MM.1S (cell line): ENCODE measurements around the gene CUL2.

Source experiments
- DNase-seq: peaks from one replicate; pipeline ENCODE4 v3.0.0-alpha.2; 2015
- H2AFZ ChIP-seq: fragments of 300-600 bp; sonication (generic); 2 replicates; pipeline ENCODE4 v1.6.0; 2016; ENCODE audit warnings: antibody characterized with exemption, low read length
- H3F3A ChIP-seq: fragments of 300-600 bp; sonication (generic); 2 replicates; pipeline ENCODE4 v1.6.1; 2016; ENCODE audit warnings: mild to moderate bottlenecking, antibody characterized with exemption, low read length, moderate library complexity, mixed read lengths; ENCODE audit not compliant: insufficient read depth
- H3K27ac ChIP-seq: fragments of 300-600 bp; sonication (generic); 2 replicates; pipeline ENCODE4 v1.5.1; 2016; ENCODE audit warnings: mild to moderate bottlenecking, low read length
- H3K27me3 ChIP-seq: fragments of 300-600 bp; sonication (generic); replicated peaks from 2 replicates; pipeline ENCODE4 v1.6.0; 2016; ENCODE audit warnings: low read length; ENCODE audit not compliant: insufficient read depth
- H3K36me3 ChIP-seq: fragments of 300-600 bp; sonication (generic); replicated peaks from 2 replicates; pipeline ENCODE4 v1.6.1; 2016; ENCODE audit warnings: mild to moderate bottlenecking, low read length, mixed read lengths; ENCODE audit not compliant: insufficient read depth
- H3K4me1 ChIP-seq: fragments of 300-600 bp; sonication (generic); 2 replicates; pipeline ENCODE4 v1.6.1; 2016; ENCODE audit warnings: low read length, mixed read lengths
- H3K4me2 ChIP-seq: fragments of 300-600 bp; sonication (generic); 2 replicates; pipeline ENCODE4 v1.6.0; 2016; ENCODE audit warnings: low read depth, low read length
- H3K4me3 ChIP-seq: fragments of 300-600 bp; sonication (generic); 2 replicates; pipeline ENCODE4 v1.5.1; 2016; ENCODE audit warnings: low read length, mixed read lengths
- H3K79me2 ChIP-seq: fragments of 300-600 bp; sonication (generic); 2 replicates; pipeline ENCODE4 v1.6.1; 2016; ENCODE audit warnings: mixed run types, low read length, mixed read lengths
- H3K9ac ChIP-seq: fragments of 300-600 bp; sonication (generic); 2 replicates; pipeline ENCODE4 v1.6.1; 2016; ENCODE audit warnings: low read length, mixed read lengths
- H3K9me2 ChIP-seq: fragments of 300-600 bp; sonication (generic); replicated peaks from 2 replicates; pipeline ENCODE4 v1.6.1; 2016; ENCODE audit warnings: mild to moderate bottlenecking, low read length, mixed read lengths; ENCODE audit not compliant: insufficient read depth
- H3K9me3 ChIP-seq: fragments of 300-600 bp; sonication (generic); replicated peaks from 2 replicates; pipeline ENCODE4 v1.6.1; 2016; ENCODE audit warnings: mild to moderate bottlenecking, low read length, mixed read lengths; ENCODE audit not compliant: insufficient read depth
- H4K20me1 ChIP-seq: fragments of 300-600 bp; sonication (generic); 2 replicates; pipeline ENCODE4 v1.6.1; 2016; ENCODE audit warnings: mild to moderate bottlenecking, low read length, moderate library complexity, mixed read lengths; ENCODE audit not compliant: insufficient read depth
- EZH2 ChIP-seq: fragments of 300-600 bp; sonication (generic); optimal IDR thresholded peaks from 2 replicates; pipeline ENCODE3; 2017; ENCODE audit warnings: low read depth, mild to moderate bottlenecking, antibody characterized with exemption, low read length, mixed read lengths
- EZH2phosphoT487 ChIP-seq: fragments of 300-600 bp; sonication (generic); IDR thresholded peaks from 2 replicates; pipeline ENCODE4 v1.6.1; 2018; ENCODE audit warnings: antibody characterized with exemption, low read length
- TF ChIP-seq, protein P1 (sequence below): fragments of 300-600 bp; sonication (generic); IDR thresholded peaks from 2 replicates; pipeline ENCODE4 v1.5.1; 2016; ENCODE audit warnings: antibody characterized with exemption, low read length, mixed read lengths

Gene CUL2

GRCh38 chr10:35075228-35075627 is 14.9 kb downstream of the CUL2 start:
- no peak overlapping the region for H3K9ac ChIP-seq
- H3K79me2 ChIP-seq = peaks cover 65% of the 10 kb centered on the region
- H3K4me1 ChIP-seq = no peaks in the 10 kb centered on the region
- no peak overlapping the region for H2AFZ ChIP-seq
- no peaks in the 10 kb centered on the region for H4K20me1 ChIP-seq
- no peaks in the 10 kb centered on the region for H3K9me3 ChIP-seq
- H3K4me3 ChIP-seq = no peak overlapping the region
- no peaks in the 10 kb centered on the region for H3K9me2 ChIP-seq
- no peaks in the 10 kb centered on the region for H3K27me3 ChIP-seq
- TF ChIP-seq EZH2phosphoT487 (no peak), EZH2 (no peak)
- TF ChIP-seq, protein P1, sequence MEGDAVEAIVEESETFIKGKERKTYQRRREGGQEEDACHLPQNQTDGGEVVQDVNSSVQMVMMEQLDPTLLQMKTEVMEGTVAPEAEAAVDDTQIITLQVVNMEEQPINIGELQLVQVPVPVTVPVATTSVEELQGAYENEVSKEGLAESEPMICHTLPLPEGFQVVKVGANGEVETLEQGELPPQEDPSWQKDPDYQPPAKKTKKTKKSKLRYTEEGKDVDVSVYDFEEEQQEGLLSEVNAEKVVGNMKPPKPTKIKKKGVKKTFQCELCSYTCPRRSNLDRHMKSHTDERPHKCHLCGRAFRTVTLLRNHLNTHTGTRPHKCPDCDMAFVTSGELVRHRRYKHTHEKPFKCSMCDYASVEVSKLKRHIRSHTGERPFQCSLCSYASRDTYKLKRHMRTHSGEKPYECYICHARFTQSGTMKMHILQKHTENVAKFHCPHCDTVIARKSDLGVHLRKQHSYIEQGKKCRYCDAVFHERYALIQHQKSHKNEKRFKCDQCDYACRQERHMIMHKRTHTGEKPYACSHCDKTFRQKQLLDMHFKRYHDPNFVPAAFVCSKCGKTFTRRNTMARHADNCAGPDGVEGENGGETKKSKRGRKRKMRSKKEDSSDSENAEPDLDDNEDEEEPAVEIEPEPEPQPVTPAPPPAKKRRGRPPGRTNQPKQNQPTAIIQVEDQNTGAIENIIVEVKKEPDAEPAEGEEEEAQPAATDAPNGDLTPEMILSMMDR = no peak
- H3K27ac ChIP-seq = no peak overlapping the region
- DNase-seq = no peak
- no peaks in the 10 kb centered on the region for H3F3A ChIP-seq
- no peaks in the 10 kb centered on the region for H3K36me3 ChIP-seq
- H3K4me2 ChIP-seq = no peak overlapping the region

DNA sequence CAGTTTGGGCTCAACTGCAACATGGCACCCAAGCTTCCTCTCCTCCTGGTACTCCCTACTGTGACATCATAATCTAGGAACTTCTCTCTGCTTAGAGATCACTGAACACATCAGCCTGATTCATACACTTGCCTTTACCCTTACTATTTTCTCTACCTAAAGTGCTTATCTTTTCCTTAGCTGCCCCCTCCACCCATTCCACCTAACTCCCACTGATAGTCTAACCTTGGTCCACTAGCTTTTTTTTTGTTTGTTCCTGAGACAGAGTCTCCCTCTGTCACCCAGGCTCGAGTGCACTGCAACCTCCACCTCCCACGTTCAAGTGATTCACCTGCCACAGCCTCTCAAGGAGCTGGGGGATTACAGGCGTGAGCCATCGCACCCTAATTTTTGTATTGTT is 15.9 kb downstream of the CUL2 start:
- Histone ChIP-seq H3K27ac (no peak overlapping the region), H3K36me3 (no peaks in the 10 kb centered on the region), H3K4me3 (no peak overlapping the region), H3K27me3 (no peaks in the 10 kb centered on the region), H2AFZ (no peak overlapping the region), H3K9me2 (no peaks in the 10 kb centered on the region), H3K79me2 (peaks cover 61% of the 10 kb centered on the region), H3K9ac (no peak overlapping the region), H3K4me2 (no peak overlapping the region), H3K4me1 (no peaks in the 10 kb centered on the region), H3K9me3 (no peaks in the 10 kb centered on the region), H4K20me1 (no peaks in the 10 kb centered on the region), H3F3A (no peaks in the 10 kb centered on the region)
- TF ChIP-seq, protein P1 = no peak
- TF ChIP-seq EZH2phosphoT487 (no peak), EZH2 (no peak)
- DNase-seq = no peak

DNA sequence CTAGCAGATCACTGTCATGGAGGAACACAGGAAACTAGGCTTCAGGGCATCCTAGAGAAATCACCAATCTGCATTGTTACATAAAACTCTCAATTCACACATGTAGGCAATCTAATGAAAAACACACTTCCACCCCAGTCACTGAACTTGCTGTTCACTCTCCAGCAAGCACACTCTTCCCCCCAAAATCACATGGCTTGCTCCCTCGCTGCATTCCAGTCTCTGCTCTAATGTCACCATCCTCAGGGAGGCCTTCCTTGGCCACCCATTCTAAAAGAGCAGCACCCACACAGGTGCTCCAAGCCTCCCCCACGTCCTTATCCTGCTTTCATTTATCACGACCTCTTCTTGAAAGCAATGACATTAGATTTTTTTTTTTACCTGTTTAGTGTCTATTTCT is 19.6 kb downstream of the CUL2 start:
- Histone ChIP-seq H3K36me3 (no peaks in the 10 kb centered on the region; the same call in 1 of the 2 replicates), H3K4me1 (no peaks in the 10 kb centered on the region)

More for the DNA sequence above, 19.6 kb downstream of the CUL2 start:
- no peak overlapping the region for H3K4me3 ChIP-seq
- peaks cover 40% of the 10 kb centered on the region for H3K79me2 ChIP-seq
- no peaks in the 10 kb centered on the region for H3K27me3 ChIP-seq
- no peaks in the 10 kb centered on the region for H3F3A ChIP-seq
- H2AFZ ChIP-seq = no peak overlapping the region
- no peak for DNase-seq
- H3K9me3 ChIP-seq = no peaks in the 10 kb centered on the region
- TF ChIP-seq EZH2 (no peak), EZH2phosphoT487 (no peak)
- TF ChIP-seq, protein P1 = no peak
- H3K9me2 ChIP-seq = no peaks in the 10 kb centered on the region
- H3K9ac ChIP-seq = no peak overlapping the region
- H3K27ac ChIP-seq = no peak overlapping the region
- no peak overlapping the region for H3K4me2 ChIP-seq
- no peaks in the 10 kb centered on the region for H4K20me1 ChIP-seq
